HG03175 (cell line): ENCODE measurements around the gene AIG1.
"Not testable (repeated sequence)": the region's sequence is repeated elsewhere in the genome, so short reads cannot be mapped to it uniquely, and the experiment has no call there.

ENCODE experiments used
- ATAC-seq: cut with Tn5 transposase; IDR thresholded peaks from one replicate; pipeline ENCODE4 v1.9.1; 2021; ENCODE audit warnings: mild to moderate bottlenecking, moderate library complexity; ENCODE audit not compliant: unreplicated experiment

AIG1 gene

DNA sequence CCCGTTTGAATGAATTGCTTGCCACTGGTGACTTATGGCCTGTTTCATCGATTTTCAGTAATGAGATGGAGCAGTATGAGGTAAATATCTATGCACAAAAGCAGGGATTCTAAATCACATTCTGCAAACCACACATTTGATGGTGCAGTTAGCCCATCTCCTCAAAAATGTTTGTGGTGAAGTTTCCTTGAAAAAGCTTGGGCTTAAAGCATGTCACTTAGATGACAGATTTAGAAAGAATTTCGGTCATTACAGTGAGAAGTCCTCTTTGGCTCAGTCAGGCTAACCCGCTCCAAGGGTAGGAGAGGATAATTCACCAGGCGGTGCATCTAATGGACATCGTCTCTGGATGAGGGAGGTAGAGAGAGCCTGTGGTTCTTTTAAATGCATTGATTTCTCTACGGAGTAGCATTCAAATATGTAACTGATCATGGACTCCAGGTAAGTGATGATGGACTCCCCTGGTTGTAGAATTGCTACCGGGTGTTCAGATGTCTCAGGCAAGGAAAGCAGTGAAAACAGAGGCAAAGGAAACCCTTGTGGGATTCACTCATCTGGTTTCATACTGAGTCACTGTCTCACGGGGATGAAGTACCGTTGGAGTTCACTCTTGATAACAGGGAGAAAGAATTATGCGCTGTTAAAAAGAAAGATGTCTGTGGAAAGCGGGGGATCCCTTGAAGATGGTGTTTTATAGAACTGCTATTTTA is 65.3 kb downstream of the AIG1 start:
- peak; percentile 59 for ATAC-seq

DNA sequence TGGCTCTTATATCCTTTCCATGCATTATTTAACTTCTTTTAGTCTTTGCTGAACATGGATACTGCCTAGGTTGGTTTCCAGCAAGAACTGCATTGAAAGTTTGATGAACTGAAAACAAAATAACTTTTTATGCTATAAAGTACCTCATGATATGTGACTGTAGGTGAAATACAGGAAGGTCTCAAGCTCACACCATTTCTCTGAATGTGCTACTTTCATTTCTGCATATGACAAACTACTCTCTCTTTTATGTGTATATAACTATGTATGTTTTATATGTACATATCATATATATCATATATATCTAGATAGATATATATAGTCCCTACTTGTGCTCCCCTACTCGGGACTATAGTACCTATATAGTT is 65.9 kb downstream of the AIG1 start:
- ATAC-seq = peak; percentile 95

DNA sequence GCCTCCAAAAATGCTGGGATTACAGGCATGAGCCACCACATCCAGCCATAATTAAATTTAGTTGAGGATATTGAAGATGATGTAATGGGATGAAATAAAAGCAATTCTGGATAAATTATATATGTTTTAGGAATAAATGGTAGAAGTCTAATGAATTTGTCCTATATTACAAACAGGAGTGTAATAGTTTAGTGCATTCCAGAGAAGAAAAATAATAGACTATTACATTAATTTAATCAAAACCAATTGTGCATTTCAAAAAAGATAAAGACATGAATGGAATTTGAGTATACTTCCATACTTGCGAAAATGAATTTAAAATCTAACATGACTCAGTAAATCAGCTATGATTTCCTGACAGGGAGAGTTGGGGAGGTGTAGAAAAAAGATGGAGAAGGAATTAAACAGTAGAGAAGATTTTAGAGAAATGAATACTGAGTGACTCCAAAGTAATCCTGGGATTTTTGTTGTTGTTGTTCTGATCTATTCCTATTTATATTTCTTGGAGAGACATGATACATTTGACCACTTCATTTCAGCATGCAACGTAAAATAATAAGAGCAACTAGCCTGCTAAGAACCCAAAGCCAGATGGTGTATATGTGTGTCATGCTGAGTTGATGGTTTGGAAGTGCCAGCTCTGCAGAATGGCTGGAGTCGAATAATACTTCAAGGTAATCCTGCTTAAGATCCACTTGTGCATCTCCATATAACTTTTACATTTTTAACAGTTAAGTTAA is 67.4 kb downstream of the AIG1 start:
- ATAC-seq = no peak

DNA sequence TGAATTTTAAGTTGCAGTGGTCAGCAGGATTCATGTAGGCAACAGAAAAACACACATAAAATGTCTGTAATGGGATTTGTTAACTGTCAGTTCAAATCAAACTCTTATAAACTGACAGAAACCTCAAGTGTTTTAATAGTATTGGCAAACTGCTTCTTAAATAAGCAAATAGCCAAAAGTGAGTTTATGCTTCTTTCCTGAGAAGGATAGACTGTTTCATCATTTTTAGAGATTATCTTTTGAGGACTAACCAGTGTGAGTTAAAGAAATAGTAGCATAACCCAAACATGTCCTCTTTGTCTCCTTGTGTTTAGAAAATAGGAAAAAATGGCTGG is 68.0 kb downstream of the AIG1 start:
- ATAC-seq = no peak

DNA sequence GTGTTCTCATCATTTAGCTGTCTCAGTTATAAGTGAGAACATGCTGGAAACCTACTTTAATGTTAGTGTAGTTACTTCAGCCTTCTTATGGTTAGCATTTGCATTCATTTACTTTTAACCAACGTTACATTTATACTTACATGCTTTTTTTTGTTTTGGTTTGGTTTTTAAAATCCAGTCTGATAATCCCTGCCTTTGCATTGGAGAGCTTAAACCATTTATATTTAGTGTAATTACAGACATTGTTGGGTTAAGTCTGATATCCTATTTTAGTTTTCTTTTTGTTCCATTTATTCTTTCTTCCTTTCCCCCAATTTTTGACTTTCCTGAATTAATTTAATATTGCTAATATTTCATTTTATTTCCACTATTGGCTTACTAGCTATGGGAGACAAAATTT is 70.2 kb downstream of the AIG1 start:
- no peak for ATAC-seq

DNA sequence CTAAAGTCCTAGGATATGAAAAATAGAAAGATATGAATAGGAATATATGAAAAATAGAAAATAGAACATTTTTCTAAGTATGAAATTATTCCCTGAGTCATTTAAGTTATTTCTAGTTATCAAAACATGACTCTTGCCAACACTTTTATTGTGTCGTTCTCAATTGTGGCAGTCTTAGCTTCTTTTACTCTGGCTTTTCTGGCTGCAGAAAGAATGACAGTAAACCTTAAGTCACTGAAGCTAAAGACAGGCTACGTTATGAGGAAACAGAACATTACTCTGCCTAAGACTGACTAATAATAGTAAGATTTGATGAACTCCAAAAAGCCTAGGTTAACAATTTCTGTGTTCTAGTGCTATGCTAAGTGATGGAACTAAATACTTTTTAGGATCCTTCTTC is 74.6 kb downstream of the AIG1 start:
- ATAC-seq = no peak

DNA sequence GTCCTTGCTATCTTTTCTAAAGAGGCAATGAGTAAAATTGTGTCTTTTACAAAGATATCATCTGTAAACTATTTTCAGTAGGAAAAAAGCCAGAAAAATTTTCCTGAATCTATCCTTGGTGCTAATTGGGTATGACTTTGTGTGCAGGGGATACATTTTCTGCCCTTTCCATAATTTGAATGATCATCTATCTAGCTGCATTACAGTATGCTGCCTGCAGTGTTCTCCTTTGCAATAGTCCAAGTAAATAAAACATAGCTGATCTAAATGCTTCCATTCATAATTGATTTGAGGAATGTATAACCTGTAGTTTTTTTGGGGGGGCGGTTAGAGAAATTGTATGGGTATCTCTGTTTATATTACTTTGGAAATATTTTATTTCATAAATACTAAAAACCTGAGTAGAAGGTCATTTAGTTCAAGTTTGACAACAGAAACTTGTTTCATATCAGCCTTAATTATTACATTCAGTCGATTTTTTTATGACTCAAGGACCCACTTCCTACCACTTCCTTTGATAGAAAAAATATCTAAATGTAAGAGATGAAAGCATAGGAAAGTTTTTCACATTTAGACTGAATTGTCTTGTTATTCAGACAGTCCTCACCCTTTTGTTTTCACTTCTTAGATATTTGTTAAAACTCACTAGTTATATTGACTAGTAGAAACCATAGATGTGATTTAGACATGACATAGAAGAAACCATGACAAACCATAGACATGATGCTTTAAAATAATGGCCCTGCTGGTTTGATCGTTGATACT is 75.3 kb downstream of the AIG1 start:
- no peak for ATAC-seq

DNA sequence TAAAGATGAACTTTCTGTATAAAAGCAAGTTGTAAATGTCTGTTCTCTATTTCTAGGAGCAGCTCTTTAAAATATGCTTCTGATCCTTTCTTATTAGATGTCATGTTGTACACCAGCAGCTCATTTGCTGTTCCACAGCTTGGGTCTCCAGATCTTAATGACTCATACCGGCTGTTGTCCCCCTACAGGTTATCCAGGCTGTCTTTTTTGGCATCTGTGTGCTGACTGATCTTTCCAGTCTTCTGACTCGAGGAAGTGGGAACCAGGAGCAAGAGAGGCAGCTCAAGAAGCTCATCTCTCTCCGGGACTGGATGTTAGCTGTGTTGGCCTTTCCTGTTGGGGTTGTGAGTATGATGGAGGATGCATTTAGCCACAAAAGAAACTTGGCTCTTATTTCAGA is 76.0 kb downstream of the AIG1 start:
- no peak for ATAC-seq

DNA sequence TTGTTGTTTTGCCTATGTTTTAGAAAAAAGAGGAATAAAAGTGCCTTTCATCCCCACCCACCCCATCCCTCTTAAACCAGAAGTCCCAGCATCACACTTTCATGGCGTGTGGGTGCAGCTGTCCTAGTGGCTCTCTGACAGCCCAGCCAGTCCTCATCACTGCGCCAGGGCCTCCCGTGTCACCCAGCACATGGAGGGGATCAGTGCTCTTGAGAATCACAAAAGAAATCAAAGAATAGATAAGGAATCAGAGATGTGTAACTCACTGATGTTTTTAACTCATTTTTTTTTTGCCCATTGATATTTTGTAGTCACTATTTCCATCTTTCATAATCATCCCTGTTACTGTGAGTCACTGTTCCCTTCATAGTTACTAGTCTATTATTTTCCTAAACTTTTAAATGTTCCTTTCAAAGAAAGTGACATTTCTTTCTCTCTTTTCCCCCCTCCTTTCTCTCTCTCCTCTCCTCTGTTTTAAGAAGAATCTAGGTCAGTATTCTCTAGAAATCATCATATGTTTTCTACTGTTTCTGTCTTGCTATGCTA is 78.6 kb downstream of the AIG1 start:
- ATAC-seq = no peak

DNA sequence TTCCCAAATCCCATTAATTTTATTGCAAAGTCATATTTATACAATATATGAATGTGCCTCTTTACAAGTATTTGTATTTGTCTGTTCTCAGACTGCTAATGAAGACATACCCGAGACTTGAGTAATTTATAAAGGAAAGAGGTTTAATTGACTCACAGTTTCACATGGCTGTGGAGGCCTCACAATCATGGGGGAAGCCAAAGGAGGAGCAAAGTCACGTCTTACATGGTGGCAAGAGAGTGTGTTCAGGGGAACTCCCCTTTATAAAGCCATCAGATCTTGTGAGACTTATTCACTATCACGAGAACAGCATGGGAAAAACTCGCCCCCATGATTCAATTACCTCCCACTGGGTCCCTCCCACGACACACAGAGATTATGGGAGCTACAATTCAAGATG is 79.2 kb downstream of the AIG1 start:
- ATAC-seq = not testable (repeated sequence)

DNA sequence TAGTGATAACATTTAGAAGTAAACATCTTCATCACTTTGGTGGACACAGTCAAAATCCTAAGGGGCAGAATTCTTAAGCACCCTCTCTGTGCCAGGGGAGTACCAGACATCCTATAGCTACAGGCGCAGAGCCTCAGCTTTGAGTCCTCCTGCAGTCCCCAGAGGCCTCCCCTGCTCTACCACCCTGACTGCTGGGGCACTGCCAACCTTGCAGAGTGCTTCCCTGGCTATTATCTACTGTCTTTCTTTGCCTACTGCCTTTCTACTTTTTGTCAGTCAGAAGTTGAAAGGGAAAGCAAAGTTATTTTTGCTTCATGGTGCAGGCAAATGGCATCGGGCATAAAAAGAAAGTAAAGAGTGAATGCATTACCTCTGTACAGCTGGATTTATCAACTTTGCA is 80.1 kb downstream of the AIG1 start:
- no peak for ATAC-seq

DNA sequence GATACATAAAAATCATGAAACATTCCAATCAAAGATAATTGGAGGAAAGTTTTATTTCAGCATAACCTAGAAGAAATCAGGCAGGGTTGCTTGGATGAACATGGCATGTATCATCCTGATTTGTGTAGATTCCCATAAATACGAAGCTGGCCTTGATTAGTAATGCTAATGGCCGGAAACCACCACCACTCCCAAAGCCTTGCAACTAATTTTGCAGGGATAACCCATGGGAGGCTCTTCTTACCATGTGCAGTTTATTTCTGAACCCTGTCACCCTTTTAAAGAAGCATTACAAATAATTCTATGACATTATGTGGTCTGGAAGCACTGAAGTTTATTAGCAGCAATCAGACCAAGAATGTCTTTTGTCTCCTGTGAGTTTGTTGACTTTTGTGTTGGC is 80.8 kb downstream of the AIG1 start:
- no peak for ATAC-seq

DNA sequence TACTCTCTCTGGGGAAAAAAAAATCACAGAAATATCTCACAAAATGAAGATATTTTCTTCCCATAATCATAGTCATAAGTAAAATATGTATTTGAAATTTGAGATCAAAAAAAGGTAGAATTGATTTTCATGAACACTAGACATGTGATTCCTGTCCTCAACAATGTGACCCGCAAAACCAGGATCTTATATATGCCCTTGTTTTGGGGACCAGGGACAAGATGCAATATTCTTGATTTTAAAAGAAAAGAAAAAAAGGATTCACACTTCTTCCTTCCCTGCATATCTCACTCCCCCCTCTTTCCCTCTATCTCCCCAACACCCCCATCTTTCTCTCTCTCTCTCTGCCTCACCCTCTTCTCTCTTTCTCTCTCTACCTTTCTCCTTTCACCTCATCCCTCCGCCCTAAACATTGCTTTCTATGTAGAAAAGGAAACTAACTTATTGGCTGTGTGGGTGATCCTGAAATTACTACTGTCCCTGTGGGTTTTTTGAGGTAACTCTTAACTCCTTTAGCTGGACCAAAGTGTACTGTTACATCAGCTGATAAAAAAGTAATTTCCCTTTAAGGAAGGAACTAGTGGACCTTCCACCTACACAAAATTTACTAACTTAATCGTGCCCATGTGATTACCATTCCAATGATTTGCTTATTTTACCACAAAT is 85.6 kb downstream of the AIG1 start:
- ATAC-seq = no peak

DNA sequence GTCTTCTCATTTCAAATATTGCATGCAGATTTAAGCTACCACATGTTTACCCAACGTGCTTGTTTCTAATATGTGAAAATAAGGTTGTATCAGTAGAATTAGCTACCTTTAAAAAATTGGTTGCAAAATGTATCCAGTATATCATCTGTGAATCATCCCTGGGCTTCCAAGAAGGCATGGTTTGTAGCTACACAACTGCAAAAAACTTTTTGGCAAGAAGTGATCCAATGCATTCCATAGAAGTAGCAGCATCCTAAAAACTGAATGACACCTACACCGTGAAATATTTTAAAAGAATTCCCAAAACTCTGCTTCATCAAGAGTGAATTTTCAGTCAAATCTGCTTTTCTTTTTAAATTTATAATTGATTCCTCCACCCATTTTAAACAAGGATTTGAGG is 89.1 kb downstream of the AIG1 start:
- no peak for ATAC-seq

DNA sequence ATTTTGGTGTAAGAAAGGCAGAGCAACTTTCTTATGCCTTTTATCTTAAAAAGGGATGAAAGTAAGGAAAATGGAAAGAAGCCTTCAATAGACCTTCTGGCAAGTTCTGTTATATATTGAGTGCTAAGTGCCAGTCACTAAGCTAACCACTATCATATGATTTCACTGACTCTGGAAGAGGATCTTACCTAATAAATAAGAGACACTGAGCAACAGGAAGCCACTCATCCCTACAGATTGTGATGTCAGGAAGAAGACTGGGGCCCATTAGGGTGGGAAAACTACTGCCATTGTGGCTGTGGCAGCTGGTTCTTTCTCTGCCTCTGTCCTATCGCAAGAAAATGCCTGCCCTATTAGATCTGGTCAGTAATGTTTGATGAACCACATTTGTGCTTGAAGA is 89.6 kb downstream of the AIG1 start:
- ATAC-seq = no peak

DNA sequence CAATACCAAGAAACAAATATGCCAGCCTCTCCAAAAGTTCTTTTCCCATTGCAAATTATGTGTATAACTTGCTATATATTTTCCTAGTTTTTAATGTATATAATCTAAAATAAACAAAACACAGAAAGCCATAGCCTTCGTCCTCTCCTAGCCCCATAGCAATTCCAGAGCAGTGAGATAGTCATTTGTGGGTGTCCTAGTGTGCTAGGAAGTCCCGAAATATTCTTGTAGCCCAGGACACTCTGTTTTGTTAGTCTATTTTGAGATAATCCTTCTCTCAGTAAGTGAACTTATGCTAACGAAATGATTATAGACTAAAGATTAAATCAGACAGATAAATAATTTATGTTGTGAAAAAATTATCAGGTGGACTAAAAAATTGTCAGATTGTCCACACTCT is 90.7 kb downstream of the AIG1 start:
- ATAC-seq = no peak

DNA sequence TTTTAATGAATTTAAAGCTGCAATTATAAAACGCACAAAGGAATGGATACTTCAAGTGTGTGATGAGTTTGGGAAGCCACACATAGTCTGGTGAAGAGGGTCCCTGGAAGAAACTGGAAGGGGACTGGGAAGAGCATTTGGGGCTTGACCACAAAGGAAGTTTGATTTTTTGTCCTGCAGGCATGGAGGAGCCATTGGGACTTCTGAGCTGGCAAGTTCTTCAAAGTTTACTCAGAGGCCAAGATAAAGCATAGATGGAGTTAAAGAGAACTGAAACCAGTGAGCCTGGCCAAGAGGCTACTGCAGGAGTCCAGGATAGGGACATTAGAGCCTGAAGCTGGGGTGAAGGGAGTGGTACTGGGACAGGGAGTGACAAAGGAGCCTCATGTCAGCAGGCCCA is 95.0 kb downstream of the AIG1 start:
- ATAC-seq = no peak

DNA sequence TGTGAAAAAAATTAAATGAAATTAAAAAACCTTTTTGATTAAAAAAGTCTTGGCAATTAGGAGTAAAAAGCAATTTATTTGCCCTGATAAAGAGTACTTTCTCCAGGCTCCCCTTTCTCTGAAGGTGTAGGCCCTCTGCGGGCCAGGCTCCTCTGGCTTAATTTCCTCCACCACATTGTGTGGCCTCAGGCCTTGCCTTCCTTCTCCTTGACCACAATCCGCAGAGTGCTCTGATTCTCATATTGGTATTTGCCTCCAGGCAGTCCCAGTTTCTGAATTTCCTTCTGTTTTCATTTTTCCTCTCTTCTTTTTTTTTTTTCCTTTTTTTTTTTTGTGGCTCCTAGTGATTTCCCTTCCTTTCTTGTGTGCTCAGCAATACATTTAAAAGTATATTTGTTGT is 96.4 kb downstream of the AIG1 start:
- ATAC-seq = no peak

DNA sequence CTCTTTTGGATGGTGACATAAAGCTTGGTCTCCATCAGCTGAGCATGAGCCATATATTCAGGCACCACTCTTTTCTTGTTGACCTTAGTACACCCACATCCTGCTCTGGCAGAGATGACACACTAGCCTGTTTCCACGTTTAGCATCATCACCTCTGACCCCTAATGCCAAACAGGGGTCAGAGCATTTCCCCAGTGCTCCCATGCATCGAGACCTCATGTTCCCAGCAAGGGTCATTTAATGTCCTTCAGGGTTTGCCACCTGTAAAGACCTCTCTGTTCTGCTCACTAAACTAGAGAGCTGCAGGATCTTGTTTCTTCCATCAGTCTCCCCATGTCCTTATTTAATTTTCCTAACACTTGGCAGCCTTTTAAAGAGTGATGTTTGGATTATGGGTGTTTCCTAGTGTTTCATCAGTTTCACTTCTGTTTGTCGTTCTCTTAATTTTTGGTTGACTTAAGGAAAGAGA is 97.5 kb downstream of the AIG1 start:
- ATAC-seq = no peak

DNA sequence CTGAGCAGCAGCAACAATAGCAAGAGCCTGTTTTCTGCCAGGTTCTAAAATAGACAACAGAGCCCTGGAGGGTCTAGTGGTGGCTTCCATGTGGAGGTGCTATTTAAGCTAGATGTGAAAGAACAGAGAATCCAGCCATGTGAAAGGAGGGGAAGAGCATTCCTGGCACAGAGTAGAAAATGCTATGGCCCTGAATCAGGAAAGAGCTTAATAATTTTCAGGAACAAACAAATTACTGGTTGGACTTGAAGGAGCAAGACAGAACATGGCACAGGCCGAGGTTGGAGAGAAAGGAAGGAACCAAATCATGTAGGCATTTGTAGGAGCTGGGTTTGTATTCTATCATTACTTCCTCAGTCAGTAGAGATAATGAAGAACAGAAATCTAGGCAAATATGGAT is 98.3 kb downstream of the AIG1 start:
- ATAC-seq = no peak

DNA sequence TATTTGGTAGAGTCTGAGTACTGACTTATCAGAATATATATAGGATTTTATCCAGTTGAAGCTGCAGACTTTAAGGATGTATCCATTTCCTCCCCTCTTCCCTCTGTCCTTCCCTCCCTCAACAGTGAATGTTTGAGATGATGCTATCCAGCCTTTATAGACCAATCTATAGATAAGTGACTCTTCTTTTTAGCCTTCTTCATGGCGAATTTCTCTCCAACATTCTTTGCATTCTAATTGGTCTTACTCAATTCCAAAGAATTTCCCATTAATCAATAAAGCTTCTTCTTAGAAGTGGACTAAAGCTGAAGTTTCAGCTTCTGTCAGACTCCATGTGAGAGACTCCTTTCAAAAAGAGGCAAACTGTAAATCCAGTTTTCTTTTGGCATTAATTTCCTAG is 99.3 kb downstream of the AIG1 start:
- no peak for ATAC-seq
